Keratinocyte (primary cell): ENCODE measurements around the gene WDR26.

ENCODE experiments used
- CTCF ChIP-seq, 3 experiments: IDR thresholded peaks in 1 of 3; conservative IDR thresholded peaks in 1 of 3; optimal IDR thresholded peaks in 1 of 3; 2 replicates in 2 of 3; 3 replicates in 1 of 3; pipeline versions ENCODE3 to v1.5.1; 2011; ENCODE audit warnings: low read length in 3 of 3, mild to moderate bottlenecking in 3 of 3, moderate library complexity in 2 of 3, control low read depth in 1 of 3, inconsistent platforms in 1 of 3; ENCODE audit not compliant: insufficient read depth in 2 of 3; ENCODE audit errors: extremely low read depth in 1 of 3
- EZH2 ChIP-seq: IDR thresholded peaks from one replicate; pipeline ENCODE4 v1.6.1; 2012; ENCODE audit warnings: inconsistent platforms, mild to moderate bottlenecking, low read length, moderate library complexity

DNA sequence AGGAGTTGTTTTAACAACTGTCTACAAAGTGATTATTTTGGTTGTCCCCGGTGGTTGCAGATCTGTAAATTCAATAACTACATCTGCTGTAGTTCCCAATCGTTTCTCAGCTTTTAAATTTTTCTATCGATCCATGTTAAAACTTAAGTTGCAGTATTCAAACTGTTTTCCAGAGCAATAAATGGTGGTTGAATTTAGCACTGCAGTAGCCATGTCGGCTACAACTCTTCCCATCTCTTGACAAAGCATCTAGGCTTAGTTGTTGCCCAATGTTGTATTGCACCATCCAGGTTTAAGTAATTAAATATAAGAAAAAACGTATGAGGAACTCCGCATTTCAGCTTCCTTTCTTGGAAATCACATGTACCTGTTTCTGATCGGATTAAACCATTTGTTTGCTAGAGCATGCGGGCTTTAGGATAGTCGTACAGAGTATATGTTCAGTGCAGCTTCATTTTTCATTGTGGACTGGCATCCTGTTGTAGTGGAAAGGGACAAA is 76.9 kb downstream of the WDR26 start:
- no peak for TF ChIP-seq EZH2
- no peak for TF ChIP-seq CTCF (optimal IDR thresholded peaks at IDR 0.05 in 1 of 3, IDR thresholded peaks at IDR 0.05 in 1 of 3, conservative IDR thresholded peaks at IDR 0.05 in 1 of 3; ENCODE audit: extremely low read depth in 1 of 3, insufficient read depth in 2 of 3, low read length in 3 of 3)
